GM12878 (cell line): ENCODE measurements around the gene ADAMTS4. TPM values are rescaled to one million over a fixed set of nuclear protein-coding genes. Genes with fewer than 3 reads are reported as not detected.
"Not testable (repeated sequence)": the region's sequence is repeated elsewhere in the genome, so short reads cannot be mapped to it uniquely, and the experiment has no call there.

Experiments used
- ATAC-seq: fragments of 200-7000 bp; cut with Tn5 transposase; 3 replicates; pipeline ENCODE4 v1.9.1; 2020; ENCODE audit warnings: mild to moderate bottlenecking, moderate library complexity
- BruUV-seq: library from RNA; stranded (reverse); fragments of 400-500 nt; replicated peaks from 2 replicates; lab custom pipeline; 2021; lab: Mats Ljungman, UMichigan
- CTCF ChIA-PET: fragments of 300-600 bp; sonication (Branson Sonifier 250); formaldehyde crosslinking; extraction: SDS; loops from one replicate; lab custom pipeline; 2021; ENCODE audit warnings: inconsistent platforms; lab: Yijun Ruan, JAX
- POLR2A ChIA-PET: fragments of 350-600 bp; formaldehyde crosslinking; extraction: SDS; loops from one replicate; lab custom pipeline; 2021; ENCODE audit warnings: inconsistent platforms; lab: Charles Lee
- RAD21 ChIA-PET: fragments of 300-600 bp; sonication (Branson Sonifier 250); formaldehyde crosslinking; loops from one replicate; lab custom pipeline; 2023; ENCODE audit warnings: antibody characterized with exemption; ENCODE audit not compliant: unreplicated experiment; lab: Charles Lee
- SMC1A ChIA-PET: fragments of 300-600 bp; sonication (Branson Sonifier 250); formaldehyde crosslinking; loops from one replicate; lab custom pipeline; 2023; ENCODE audit not compliant: unreplicated experiment, uncharacterized antibody; lab: Charles Lee
- DNase-seq: peaks from one replicate; pipeline ENCODE4 v3.0.0-alpha.2; 2011; ENCODE audit warnings: low read depth, low spot score
- FAIRE-seq: peaks from 3 replicates; lab custom pipeline; 2011; peaks lifted over from hg19 to GRCh38; lab: Jason Lieb, UNC
- H2AFZ ChIP-seq: 2 replicates; pipeline ENCODE4 v1.6.0; 2011; ENCODE audit warnings: low read depth, low read length, control low read depth; ENCODE audit not compliant: control insufficient read depth
- H3K27ac ChIP-seq: 2 replicates; pipeline ENCODE4 v1.5.1; 2011; ENCODE audit warnings: control low read depth; ENCODE audit not compliant: control insufficient read depth, insufficient read depth
- H3K27me3 ChIP-seq, 2 experiments: replicated peaks in 1 of 2; 2 replicates each; pipeline versions ENCODE4 v1.6.0 to v1.6.1; 2011; ENCODE audit warnings: low read length in 1 of 2; ENCODE audit not compliant: control insufficient read depth in 2 of 2, insufficient read depth in 2 of 2
- H3K36me3 ChIP-seq, 2 experiments: 2 replicates each; pipeline ENCODE4 v1.5.1; 2011; ENCODE audit warnings: low read length in 1 of 2; ENCODE audit not compliant: control insufficient read depth in 2 of 2, insufficient read depth in 2 of 2
- H3K4me1 ChIP-seq: 2 replicates; pipeline ENCODE4 v1.6.1; 2011; ENCODE audit warnings: mild to moderate bottlenecking, low read length, moderate library complexity, mixed read lengths; ENCODE audit not compliant: control insufficient read depth, insufficient read depth
- H3K4me2 ChIP-seq: 2 replicates; pipeline ENCODE4 v1.6.0; 2011; ENCODE audit warnings: control low read depth; ENCODE audit not compliant: control insufficient read depth, insufficient read depth
- H3K4me3 ChIP-seq: fragments of 200-600 bp; sonication (generic); 2 replicates; pipeline ENCODE4 v1.5.1; 2016
- H3K79me2 ChIP-seq: 2 replicates; pipeline ENCODE4 v1.6.0; 2011; ENCODE audit warnings: low read length; ENCODE audit not compliant: control insufficient read depth, insufficient read depth
- H3K9ac ChIP-seq: 2 replicates; pipeline ENCODE4 v1.8.0; 2011; ENCODE audit warnings: low read length, control low read depth, mixed read lengths; ENCODE audit not compliant: control insufficient read depth, insufficient read depth
- H3K9me3 ChIP-seq: replicated peaks from 3 replicates; pipeline ENCODE4 v1.5.1; 2011; ENCODE audit warnings: mild to moderate bottlenecking, low read length; ENCODE audit not compliant: control insufficient read depth, insufficient read depth
- H4K20me1 ChIP-seq: 2 replicates; pipeline ENCODE4 v1.6.0; 2011; ENCODE audit not compliant: control insufficient read depth, insufficient read depth
- CEBPB ChIP-seq, 2 experiments: fragments of 150-350 bp in 1 of 2; IDR thresholded peaks; 2 replicates each; pipeline ENCODE4 v1.6.1; 2012 to 2014; ENCODE audit warnings: low read depth in 2 of 2, low read length in 2 of 2, borderline replicate concordance in 1 of 2, inconsistent platforms in 1 of 2
- EZH2 ChIP-seq: IDR thresholded peaks from 2 replicates; pipeline ENCODE4 v1.6.1; 2012; ENCODE audit warnings: low read depth, mild to moderate bottlenecking, control low read depth, inconsistent platforms, low read length, borderline replicate concordance; ENCODE audit not compliant: control insufficient read depth
- MXI1 ChIP-seq: fragments of 150-350 bp; IDR thresholded peaks from 2 replicates; pipeline ENCODE4 v1.6.1; 2011; ENCODE audit warnings: low read depth, mild to moderate bottlenecking, inconsistent platforms, low read length, improper control_type of control experiment
- PML ChIP-seq: IDR thresholded peaks from 2 replicates; pipeline ENCODE4 v1.6.1; 2012; ENCODE audit warnings: low read length, inconsistent platforms
- REST ChIP-seq: IDR thresholded peaks from 2 replicates; pipeline ENCODE4 v1.6.1; 2012; ENCODE audit warnings: mild to moderate bottlenecking, low read depth, low read length
- TCF3 ChIP-seq: IDR thresholded peaks from 2 replicates; pipeline ENCODE4 v1.6.1; 2012; ENCODE audit warnings: low read depth, mild to moderate bottlenecking, low read length, borderline replicate concordance; ENCODE audit not compliant: insufficient read depth
- WGBS: methylation state at CpG from one replicate; pipeline ENCODE4 v1.1.6; 2016; ENCODE audit warnings: low lambda C conversion rate; ENCODE audit not compliant: insufficient replicate concordance, insufficient coverage; ENCODE audit errors: missing lambda C conversion rate; 5-methylcytosine and 5-hydroxymethylcytosine counted together
- in situ Hi-C: fragments of 300-500 bp; cut with MboI; formaldehyde crosslinking; loops from 9 replicates; pipeline ENCODE4 v1.14.3; 2018; ENCODE audit warnings: mixed read lengths
- intact Hi-C: fragments of 100-400 bp; cut with micrococcal nuclease; formaldehyde crosslinking; loops from one replicate; pipeline ENCODE4 v1.14.2; 2022; ENCODE audit not compliant: unreplicated experiment
- polyA plus RNA-seq, 11 experiments: library from polyadenylated mRNA; depleted of rRNA in 4 of 11; unstranded in 6 of 11; stranded (reverse) in 5 of 11; fragments of >200 nt; fragmentation: Nextera tagmentation in 4 of 11; fragmentation: Illumina TruSeq in 1 of 11; extraction: Ambion mirVana in 4 of 11; extraction: Trizol in 1 of 11; gene quantifications; 1 replicate in 1 of 11; 2 replicates in 10 of 11; pipeline versions ENCODE4 v1.2.1 to v1.2.3, GENCODE V29; 2011 to 2016; ENCODE audit warnings: inconsistent platforms in 2 of 11, missing spikeins in 2 of 11, low read depth in 1 of 11
- total RNA-seq, 4 experiments: library from RNA; depleted of rRNA in 3 of 4; stranded (reverse); fragments of >200 nt in 3 of 4; fragmentation: Illumina TruSeq in 1 of 4; extraction: Trizol in 1 of 4; gene quantifications; 2 replicates each; pipeline versions ENCODE4 v1.2.1 to v1.2.3, GENCODE V29; 2013 to 2021

The ADAMTS4 gene
- total and polyA plus RNA-seq, 10 of the 15 experiments (the other 5 are each of a cell fraction or from before 2014, with no cell fraction given): 0.01 to 0.13 (median 0.05) TPM; not detected in 2

GRCh38 chr1:161225178-161225533 lies 26.3 kb upstream of the ADAMTS4 start (continued):
- TF ChIP-seq REST: no peak
- no peak for TF ChIP-seq CEBPB (IDR thresholded peaks at IDR 0.05; ENCODE audit: borderline replicate concordance in 1 of 2, low read depth in 2 of 2, low read length in 2 of 2)
- TF ChIP-seq PML: no peak
- no peak for TF ChIP-seq MXI1
- TF ChIP-seq TCF3: no peak
- no peak for TF ChIP-seq EZH2

- H3K9ac ChIP-seq, H3K36me3 ChIP-seq, FAIRE-seq, H3K4me3 ChIP-seq, H4K20me1 ChIP-seq, H3K27ac ChIP-seq, H3K27me3 ChIP-seq, H3K9me3 ChIP-seq, DNase-seq, H2AFZ ChIP-seq, H3K4me2 ChIP-seq, H3K79me2 ChIP-seq, ATAC-seq, BruUV-seq: not testable (repeated sequence)
- SMC1A ChIA-PET: interaction anchor here (1.4 to 5.5 kb wide), 9 partner anchors 13 to 162 kb away, joined by 5 to 72 read pairs (median 42); partner anchors contain the start of gene NDUFS2
- POLR2A ChIA-PET: interaction anchor here (0.9 to 1.1 kb wide), 4 partner anchors 19 to 180 kb away, joined by 3 to 4 read pairs (median 3); no protein-coding TSS in a partner anchor
- RAD21 ChIA-PET: interaction anchor here (0.6 to 5.0 kb wide), 8 partner anchors 15 to 155 kb away, joined by 3 to 72 read pairs (median 12); partner anchors contain the start of genes ADAMTS4, ARHGAP30, NDUFS2 and PPOX
- in situ Hi-C loops: loop anchor here (5.0 kb wide), 2 partner anchors 68 to 158 kb away; no protein-coding TSS in a partner anchor
- intact Hi-C loops: loop anchor here (1.0 to 5.0 kb wide), 3 partner anchors 22 to 83 kb away; partner anchors contain the start of genes MPZ and NDUFS2
- peaks cover 19% of the 10 kb centered on the region for H3K4me1 ChIP-seq
- 55% methylated on average over 13 of the region's 13 CpGs for WGBS
- CTCF ChIA-PET: interaction anchor here (0.5 to 17.1 kb wide), 12 partner anchors 8 to 176 kb away, joined by 3 to 385 read pairs (median 46); partner anchors contain the start of genes CFAP126, FCER1G, NDUFS2 and PPOX
Measured at GRCh38 chr1:161224695-161225087, 25.8 kb upstream of the ADAMTS4 start.
